Colonic mucosa (tissue), 4 donors: ENCODE measurements around the gene TDG. TPM values are rescaled to one million over a fixed set of nuclear protein-coding genes. Genes with fewer than 3 reads are reported as not detected.
"Not testable (repeated sequence)": the region's sequence is repeated elsewhere in the genome, so short reads cannot be mapped to it uniquely, and the experiment has no call there.

Source experiments
- DNase-seq: peaks from one replicate; pipeline ENCODE4 v3.0.0-alpha.2; 2020
- H3K27ac ChIP-seq: fragments of 200-600 bp; one replicate; pipeline ENCODE4 v1.8.0; 2021
- H3K27me3 ChIP-seq: fragments of 200-600 bp; one replicate; pipeline ENCODE4 v1.8.0; 2021
- H3K36me3 ChIP-seq: fragments of 200-600 bp; one replicate; pipeline ENCODE4 v1.8.0; 2021
- H3K4me1 ChIP-seq: fragments of 200-600 bp; one replicate; pipeline ENCODE4 v1.8.0; 2021; ENCODE audit warnings: mild to moderate bottlenecking
- H3K4me3 ChIP-seq: fragments of 200-600 bp; one replicate; pipeline ENCODE4 v1.8.0; 2021
- H3K9ac ChIP-seq, 2 donors: one replicate each; pipeline ENCODE4 v1.7.0; 2013; ENCODE audit warnings: control low read depth in 2 of 2, low read depth in 2 of 2, low read length in 2 of 2
- H3K9me3 ChIP-seq: fragments of 200-600 bp; one replicate; pipeline ENCODE4 v1.8.0; 2021
- CTCF ChIP-seq: fragments of 200-600 bp; IDR thresholded peaks from one replicate; pipeline ENCODE4 v1.8.0; 2022; ENCODE audit warnings: antibody characterized with exemption, mild to moderate bottlenecking
- intact Hi-C: fragments of 100-400 bp; cut with DNase I; formaldehyde crosslinking; loops from one replicate; pipeline ENCODE4 v1.14.1; 2022
- total RNA-seq, 2 donors: library from RNA; stranded (reverse); fragmentation: NEBNext Ultra II Directional in 1 of 2; extraction: Animal tissue kit (Norgen Biotek cat#: 25700) in 1 of 2; gene quantifications; one replicate each; pipeline ENCODE4 v1.2.1, GENCODE V29; 2021
- donor health status: healthy.
- donor health status: DM: no; HTN: no; CAD: no.
- donor health status: DM: no; HTN: no; CAD: no.

Gene TDG
- total RNA-seq, 2 donors from 2014 or later, result 24.0 to 29.9 TPM

GRCh38 chr12:104023710-104024109 lies 58.0 kb downstream of the TDG start:
- intact Hi-C loops, result no loop called here
- no peak for TF ChIP-seq CTCF

GRCh38 chr12:104024348-104024747 lies 58.7 kb downstream of the TDG start:
- TF ChIP-seq CTCF, result no peak
- H3K36me3 ChIP-seq, result no peaks in the 10 kb centered on the region
- no peaks in the 10 kb centered on the region for H3K4me1 ChIP-seq
- no peaks in the 10 kb centered on the region for H3K9me3 ChIP-seq
- H3K27me3 ChIP-seq, result no peaks in the 10 kb centered on the region
- intact Hi-C loops, result no loop called here
- DNase-seq, result no peak
- H3K27ac ChIP-seq, result no peak overlapping the region
- H3K9ac ChIP-seq, result no peak overlapping the region
- H3K4me3 ChIP-seq, result no peak overlapping the region

More at GRCh38 chr12:104023710-104024109, 58.0 kb downstream of the TDG start:
- H3K4me1 ChIP-seq, result no peaks in the 10 kb centered on the region
- H3K27ac ChIP-seq, result no peak overlapping the region
- H3K4me3 ChIP-seq, result no peak overlapping the region
- H3K9ac ChIP-seq, result no peak overlapping the region
- no peaks in the 10 kb centered on the region for H3K27me3 ChIP-seq
- DNase-seq, result no peak
- H3K9me3 ChIP-seq, result no peaks in the 10 kb centered on the region
- no peaks in the 10 kb centered on the region for H3K36me3 ChIP-seq

- DNase-seq, result no peak
- H3K9me3 ChIP-seq, result no peaks in the 10 kb centered on the region
- no peaks in the 10 kb centered on the region for H3K27me3 ChIP-seq
- H3K4me1 ChIP-seq, result no peaks in the 10 kb centered on the region
- H3K36me3 ChIP-seq, result no peaks in the 10 kb centered on the region
- H3K9ac ChIP-seq, result no peak overlapping the region
- no peak overlapping the region for H3K4me3 ChIP-seq
- intact Hi-C loops, result no loop called here
- no peak overlapping the region for H3K27ac ChIP-seq
- TF ChIP-seq CTCF, result no peak
Observed at GRCh38 chr12:104025771-104026170, 60.1 kb downstream of the TDG start.

- Histone ChIP-seq H3K36me3 (no peaks in the 10 kb centered on the region), H3K9me3 (no peaks in the 10 kb centered on the region), H3K9ac (no peak overlapping the region), H3K27ac (no peak overlapping the region), H3K4me1 (no peaks in the 10 kb centered on the region), H3K27me3 (no peaks in the 10 kb centered on the region), H3K4me3 (no peak overlapping the region)
- TF ChIP-seq CTCF, result no peak
- intact Hi-C loops, result no loop called here
- no peak for DNase-seq
Observed at GRCh38 chr12:104026841-104027599, 61.3 kb downstream of the TDG start.

- H3K9me3 ChIP-seq, H3K4me1 ChIP-seq, H3K4me3 ChIP-seq, H3K27ac ChIP-seq, DNase-seq, H3K36me3 ChIP-seq, H3K27me3 ChIP-seq, H3K9ac ChIP-seq, intact Hi-C loops: not testable (repeated sequence)
Observed at GRCh38 chr12:104030596-104030995, 64.9 kb downstream of the TDG start.

- not testable (repeated sequence) for H3K9ac ChIP-seq
Observed at GRCh38 chr12:104036143-104036542, 70.5 kb downstream of the TDG start.

More at GRCh38 chr12:104036143-104036542, 70.5 kb downstream of the TDG start:
- H3K9me3 ChIP-seq, H3K36me3 ChIP-seq, H3K27me3 ChIP-seq, intact Hi-C loops, DNase-seq, H3K4me1 ChIP-seq, H3K4me3 ChIP-seq, H3K27ac ChIP-seq: not testable (repeated sequence)

Other genes with a start within 250 kb of the TDG start
- 10 to 100 TPM; 10.0 to 22.6 TPM for gene NT5DC3, start 124.6 kb upstream of the TDG start, total RNA-seq
- gene HSP90B1, start 35.5 kb upstream of the TDG start, total RNA-seq, result 1,000 to 10,000 TPM in 1 of 2 donors, 100 to 1,000 TPM in 1; 662 to 1,207 TPM
- gene GLT8D2, start 84.3 kb downstream of the TDG start, total RNA-seq, result 1 to 10 TPM; 1.6 to 5.1 TPM
- 10 to 100 TPM in 1 of 2 donors, 1 to 10 TPM in 1; 7.6 to 11.1 TPM for gene HCFC2, start 98.7 kb downstream of the TDG start, total RNA-seq
- gene NFYB, start 172.3 kb downstream of the TDG start, total RNA-seq, result 10 to 100 TPM; 15.6 to 19.8 TPM
- gene TXNRD1, start 249.9 kb downstream of the TDG start, total RNA-seq, result 100 to 1,000 TPM; 110 to 129 TPM